ENCODE data around the gene SH3PXD2A. TPM values are rescaled to one million over a fixed set of nuclear protein-coding genes. Genes with fewer than 3 reads are reported as not detected.

The SH3PXD2A gene
- total and polyA plus RNA-seq, 7 donors, result 19.0 to 58.2 (median 24.5) TPM

- 92 to 94% methylated on average over 20 of the region's 20 CpGs for WGBS, 2 donors
Observed at GRCh38 chr10:103552856-103553742, 302.3 kb downstream of the SH3PXD2A start.

GRCh38 chr10:103551619-103552602, 303.5 kb downstream of the SH3PXD2A start:
- no peaks in the 10 kb centered on the region for H3K9me3 ChIP-seq
- H3K27ac ChIP-seq, result no peak overlapping the region
- DNase-seq, result peak; percentile 65
- intact Hi-C loops (cut with DNase I), result no loop called here
- TF ChIP-seq POLR2AphosphoS5 (IDR thresholded peaks at IDR 0.05), result no peak
- no peak for TF ChIP-seq POLR2A (IDR thresholded peaks at IDR 0.05)
- no peak for TF ChIP-seq CTCF (IDR thresholded peaks at IDR 0.05)
- no peak for TF ChIP-seq EP300 (IDR thresholded peaks at IDR 0.05)
- WGBS, 2 donors, result 64 to 68% methylated on average over 10 of the region's 10 CpGs
- H3K4me3 ChIP-seq, result no peak overlapping the region
- H3K36me3 ChIP-seq, result no peaks in the 10 kb centered on the region
- H3K27me3 ChIP-seq, result peaks cover 0 to 2% (median 0%) of the 10 kb centered on the region in 3 donors
- H3K4me1 ChIP-seq, result peaks cover 0 to 19% (median 14%) of the 10 kb centered on the region in 4 donors

More at GRCh38 chr10:103552856-103553742, 302.3 kb downstream of the SH3PXD2A start:
- Histone ChIP-seq H3K27ac (no peak overlapping the region), H3K9me3 (no peaks in the 10 kb centered on the region), H3K4me3 (no peak overlapping the region), H3K27me3 (peaks cover 0 to 2% (median 0%) of the 10 kb centered on the region in 3 donors), H3K4me1 (peaks cover 0 to 19% (median 14%) of the 10 kb centered on the region in 4 donors), H3K36me3 (no peaks in the 10 kb centered on the region)
- intact Hi-C loops (cut with DNase I), result no loop called here
- TF ChIP-seq POLR2AphosphoS5 (IDR thresholded peaks at IDR 0.05) (no peak), EP300 (IDR thresholded peaks at IDR 0.05) (no peak), CTCF (IDR thresholded peaks at IDR 0.05) (no peak), POLR2A (IDR thresholded peaks at IDR 0.05) (no peak)
- peak; percentile 60 for DNase-seq

GRCh38 chr10:103550229-103550628, 305.1 kb downstream of the SH3PXD2A start:
- Histone ChIP-seq H3K27me3 (no peaks in the 10 kb centered on the region), H3K9me3 (no peaks in the 10 kb centered on the region), H3K4me1 (peaks cover 0 to 8% (median 7%) of the 10 kb centered on the region in 4 donors), H3K36me3 (no peaks in the 10 kb centered on the region), H3K4me3 (no peak overlapping the region), H3K27ac (no peak overlapping the region)
- TF ChIP-seq EP300 (IDR thresholded peaks at IDR 0.05), result no peak
- 93 to 95% methylated on average over 1 of the region's 1 CpG for WGBS, 2 donors
- intact Hi-C loops (cut with DNase I), result no loop called here
- peak; percentile 40 for DNase-seq

GRCh38 chr10:103549349-103549685, 306.1 kb downstream of the SH3PXD2A start:
- H3K27ac ChIP-seq, result no peak overlapping the region
- intact Hi-C loops (cut with DNase I), result no loop called here
- no peaks in the 10 kb centered on the region for H3K36me3 ChIP-seq
- H3K4me1 ChIP-seq, result peaks cover 0 to under 1% (median 0%) of the 10 kb centered on the region in 4 donors
- no peaks in the 10 kb centered on the region for H3K27me3 ChIP-seq
- H3K9me3 ChIP-seq, result no peaks in the 10 kb centered on the region
- no peak overlapping the region for H3K4me3 ChIP-seq
- no peak for TF ChIP-seq POLR2A (IDR thresholded peaks at IDR 0.05)
- TF ChIP-seq POLR2AphosphoS5 (IDR thresholded peaks at IDR 0.05), result no peak
- no peak for TF ChIP-seq CTCF (IDR thresholded peaks at IDR 0.05)
- no peak for TF ChIP-seq EP300 (IDR thresholded peaks at IDR 0.05)
- 38 to 79% methylated on average over 3 of the region's 3 CpGs for WGBS, 2 donors
- DNase-seq, result no peak

All from sigmoid colon (tissue), 7 donors.